B cell (primary cell): ENCODE results near the gene ZNF148. TPM values are rescaled to one million over a fixed set of nuclear protein-coding genes. Genes with fewer than 3 reads are reported as not detected.
"Not testable (repeated sequence)": the region's sequence is repeated elsewhere in the genome, so short reads cannot be mapped to it uniquely, and the experiment has no call there.

Experiments
- ATAC-seq: fragments of 200-7000 bp; cut with Tn5 transposase; one replicate; pipeline ENCODE4 v1.10.0; 2021; ENCODE audit warnings: low read depth, mild to moderate bottlenecking, moderate number of reproducible peaks, moderate library complexity
- CTCF ChIA-PET: fragments of 350-600 bp; sonication (Branson Sonifier 250); formaldehyde crosslinking; loops from one replicate; lab custom pipeline; 2021; ENCODE audit warnings: antibody characterized with exemption, inconsistent platforms; lab: Charles Lee
- POLR2A ChIA-PET: fragments of 350-600 bp; sonication (Branson Sonifier 250); formaldehyde crosslinking; loops from one replicate; lab custom pipeline; 2021; ENCODE audit warnings: antibody characterized with exemption; lab: Charles Lee
- DNase-seq: peaks from one replicate; pipeline ENCODE4 v3.0.0; 2013
- H2AFZ ChIP-seq: 2 replicates; pipeline ENCODE4 v1.6.1; 2012; ENCODE audit warnings: mild to moderate bottlenecking, low read depth, low read length; ENCODE audit not compliant: insufficient read depth, poor library complexity, severe bottlenecking
- H3K27ac ChIP-seq, 2 donors: 1 replicate in 1 of 2; 2 replicates in 1 of 2; pipeline ENCODE4 v1.5.1; 2012 to 2013; ENCODE audit warnings: low read length in 2 of 2, mild to moderate bottlenecking in 2 of 2, moderate library complexity in 1 of 2
- H3K27me3 ChIP-seq, 4 experiments: fragments of 200-600 bp in 1 of 4; sonication (generic) in 1 of 4; replicated peaks in 1 of 4; 1 replicate in 2 of 4; 2 replicates in 2 of 4; pipeline versions ENCODE4 v1.6.1 to v1.7.0; 2013 to 2016; ENCODE audit warnings: low read length in 3 of 4, mild to moderate bottlenecking in 2 of 4, mixed read lengths in 1 of 4, moderate library complexity in 1 of 4; ENCODE audit not compliant: insufficient read depth in 4 of 4, control insufficient read depth in 3 of 4; ENCODE audit errors: control extremely low read depth in 1 of 4
- H3K36me3 ChIP-seq, 2 experiments: replicated peaks in 1 of 2; 1 replicate in 1 of 2; 2 replicates in 1 of 2; pipeline versions ENCODE4 v1.6.1 to v1.7.1; 2013; ENCODE audit warnings: low read length in 1 of 2; ENCODE audit not compliant: insufficient read depth in 2 of 2, control insufficient read depth in 1 of 2; ENCODE audit errors: control extremely low read depth in 1 of 2, extremely low read depth in 1 of 2
- H3K4me1 ChIP-seq, 2 donors: fragments of 200-600 bp in 1 of 2; sonication (generic) in 1 of 2; 1 replicate in 1 of 2; 2 replicates in 1 of 2; pipeline versions ENCODE4 v1.5.1 to v1.6.1; 2013 to 2017; ENCODE audit warnings: low read length in 2 of 2; ENCODE audit not compliant: control insufficient read depth in 2 of 2, insufficient read depth in 2 of 2
- H3K4me2 ChIP-seq: replicated peaks from 2 replicates; pipeline ENCODE3; 2012; ENCODE audit warnings: mild to moderate bottlenecking, low read depth, low read length; ENCODE audit not compliant: poor library complexity, severe bottlenecking
- H3K4me3 ChIP-seq, 5 experiments: fragments of 200-600 bp in 1 of 5; sonication (generic) in 1 of 5; 1 replicate in 3 of 5; 2 replicates in 2 of 5; pipeline versions ENCODE4 v1.5.1 to v1.7.0; 2011 to 2016; ENCODE audit warnings: low read length in 4 of 5, mild to moderate bottlenecking in 4 of 5, low read depth in 2 of 5, control low read depth in 1 of 5, moderate library complexity in 1 of 5; ENCODE audit not compliant: insufficient read depth in 1 of 5; ENCODE audit errors: control extremely low read depth in 1 of 5, extremely low read depth in 1 of 5
- H3K79me2 ChIP-seq: fragments of 200-600 bp; sonication (generic); one replicate; pipeline ENCODE4 v1.6.0; 2016; ENCODE audit warnings: low read length; ENCODE audit not compliant: control insufficient read depth, insufficient read depth
- H3K9ac ChIP-seq: fragments of 200-600 bp; sonication (generic); 2 replicates; pipeline ENCODE4 v1.6.1; 2017; ENCODE audit warnings: mild to moderate bottlenecking, low read length, moderate library complexity
- H3K9me3 ChIP-seq, 3 donors: one replicate each; pipeline versions ENCODE4 v1.6.1 to v1.7.1; 2013; ENCODE audit warnings: low read length in 2 of 3; ENCODE audit not compliant: control insufficient read depth in 2 of 3, insufficient read depth in 1 of 3; ENCODE audit errors: control extremely low read depth in 1 of 3
- H4K20me1 ChIP-seq: 2 replicates; pipeline ENCODE4 v1.6.0; 2012; ENCODE audit warnings: mild to moderate bottlenecking, low read length; ENCODE audit not compliant: insufficient read depth, control insufficient read depth, poor library complexity, severe bottlenecking
- H3K27ac Mint-ChIP-seq: one replicate; pipeline ENCODE4 v1.8.0; 2021; ENCODE audit warnings: mixed read lengths
- H3K27me3 Mint-ChIP-seq: one replicate; pipeline ENCODE4 v1.8.0; 2021; ENCODE audit warnings: mixed read lengths
- H3K4me1 Mint-ChIP-seq: one replicate; pipeline ENCODE4 v1.8.0; 2021; ENCODE audit warnings: mixed read lengths
- H3K4me3 Mint-ChIP-seq: one replicate; pipeline ENCODE4 v1.8.0; 2021; ENCODE audit warnings: mixed read lengths
- H3K9me3 Mint-ChIP-seq: one replicate; pipeline ENCODE4 v1.8.0; 2022; ENCODE audit warnings: mixed read lengths; ENCODE audit not compliant: insufficient read depth
- CTCF ChIP-seq: fragments of 200-600 bp; IDR thresholded peaks from one replicate; pipeline ENCODE4 v1.8.0; 2022; ENCODE audit warnings: antibody characterized with exemption, mild to moderate bottlenecking
- EZH2 ChIP-seq: IDR thresholded peaks from 2 replicates; pipeline ENCODE4 v1.6.1; 2012; ENCODE audit warnings: borderline replicate concordance, low read depth, mild to moderate bottlenecking, moderate library complexity, low read length; ENCODE audit not compliant: insufficient read depth, poor library complexity, severe bottlenecking
- WGBS: methylation state at CpG from one replicate; pipeline ENCODE4 v1.1.5; 2013; ENCODE audit warnings: missing lambda C conversion rate; ENCODE audit not compliant: insufficient coverage; 5-methylcytosine and 5-hydroxymethylcytosine counted together
- intact Hi-C: fragments of 100-400 bp; cut with micrococcal nuclease; formaldehyde crosslinking; loops from one replicate; pipeline ENCODE4 v1.10.0; 2022
- polyA plus RNA-seq: library from polyadenylated mRNA; depleted of rRNA; stranded (reverse); fragments of >200 nt; gene quantifications from 2 replicates; pipeline ENCODE4 v1.2.3, GENCODE V29; 2012
- total RNA-seq, 2 donors: library from RNA; stranded (reverse); fragments of 120-200 nt in 1 of 2; gene quantifications; 1 replicate in 1 of 2; 2 replicates in 1 of 2; pipeline versions ENCODE4 v1.2.3 to v1.2.4, GENCODE V29; 2013 to 2022

ZNF148 gene
- total and polyA plus RNA-seq, 2 donors (not counting 1 experiment from before 2014, with no cell fraction given) = 8.1 to 71.5 TPM

- peaks cover 29 to 38% of the 10 kb centered on the region in 2 donors for H3K4me1 ChIP-seq
- H3K9me3 Mint-ChIP-seq = peaks cover 7% of the 10 kb centered on the region
- H3K27me3 Mint-ChIP-seq = no peaks in the 10 kb centered on the region
- intact Hi-C loops = no loop called here
- no peak for DNase-seq
- H3K79me2 ChIP-seq = peaks cover 99% of the 10 kb centered on the region
- peaks cover 82% of the 10 kb centered on the region for H4K20me1 ChIP-seq
- no peak overlapping the region for H2AFZ ChIP-seq
- H3K9me3 ChIP-seq = peaks cover 6 to 14% (median 6%) of the 10 kb centered on the region in 3 donors
- no peaks in the 10 kb centered on the region for H3K27me3 ChIP-seq
- POLR2A ChIA-PET = no interaction called here
- ATAC-seq = no peak
- peak overlapping the region; percentile 30 for H3K4me3 Mint-ChIP-seq
- peak overlapping the region; percentile 33 for H3K27ac Mint-ChIP-seq
- peak overlapping the region; percentile 3 for H3K4me2 ChIP-seq
- CTCF ChIA-PET = no interaction called here
- peak overlapping the region in 1 of 2 donors; percentile 24 for H3K27ac ChIP-seq
- no peak overlapping the region for H3K4me3 ChIP-seq
- H3K4me1 Mint-ChIP-seq = peaks cover 65% of the 10 kb centered on the region
- peaks cover 1 to 2% of the 10 kb centered on the region in 2 experiments for H3K36me3 ChIP-seq
- no peak overlapping the region for H3K9ac ChIP-seq
- no peak for TF ChIP-seq EZH2
These were observed 25.5 kb downstream of the ZNF148 start for GRCh38 chr3:125349556-125350165.

GRCh38 chr3:125349055-125349454 is 26.1 kb downstream of the ZNF148 start:
- no peaks in the 10 kb centered on the region for H3K27me3 ChIP-seq
- WGBS = no CpG with 5 or more reads among the region's 3 CpGs
- H3K27ac Mint-ChIP-seq = peak overlapping the region; percentile 33

GRCh38 chr3:125343367-125343766 is 31.8 kb downstream of the ZNF148 start:
- POLR2A ChIA-PET, H3K27ac Mint-ChIP-seq, H2AFZ ChIP-seq, H3K27me3 ChIP-seq, H3K27me3 Mint-ChIP-seq, H3K9me3 Mint-ChIP-seq, ATAC-seq, H3K36me3 ChIP-seq, H3K4me2 ChIP-seq, H3K4me3 ChIP-seq, CTCF ChIA-PET, intact Hi-C loops, H3K27ac ChIP-seq, DNase-seq, H3K9ac ChIP-seq, H3K4me1 ChIP-seq, H3K4me3 Mint-ChIP-seq: not testable (repeated sequence)
- Histone ChIP-seq H3K9me3 (peaks cover 9 to 18% (median 18%) of the 10 kb centered on the region in 3 donors), H4K20me1 (peaks cover 70% of the 10 kb centered on the region), H3K79me2 (peaks cover 100% of the 10 kb centered on the region)
- WGBS = 100% methylated on average over 7 of the region's 7 CpGs
- peaks cover 37% of the 10 kb centered on the region for H3K4me1 Mint-ChIP-seq

More at GRCh38 chr3:125349055-125349454, 26.1 kb downstream of the ZNF148 start:
- peak overlapping the region; percentile 32 for H3K4me3 Mint-ChIP-seq
- H3K9ac ChIP-seq = no peak overlapping the region
- H3K4me1 Mint-ChIP-seq = peaks cover 69% of the 10 kb centered on the region
- H3K79me2 ChIP-seq = peaks cover 99% of the 10 kb centered on the region
- DNase-seq (no peak), ATAC-seq (no peak)
- CTCF ChIA-PET = no interaction called here
- no peak for TF ChIP-seq EZH2
- no peak for TF ChIP-seq CTCF
- H3K9me3 ChIP-seq = peaks cover 8 to 18% (median 9%) of the 10 kb centered on the region in 3 donors
- peaks cover 8% of the 10 kb centered on the region for H3K9me3 Mint-ChIP-seq
- no peaks in the 10 kb centered on the region for H3K27me3 Mint-ChIP-seq
- H3K4me2 ChIP-seq = peak overlapping the region; percentile 3
- H3K4me1 ChIP-seq = peaks cover 29 to 38% of the 10 kb centered on the region in 2 donors
- H4K20me1 ChIP-seq = peaks cover 84% of the 10 kb centered on the region
- H3K4me3 ChIP-seq = no peak overlapping the region
- POLR2A ChIA-PET = no interaction called here
- intact Hi-C loops = no loop called here
- peak overlapping the region in 1 of 2 donors; percentile 9 for H3K27ac ChIP-seq
- H2AFZ ChIP-seq = no peak overlapping the region
- peaks cover 2 to 7% of the 10 kb centered on the region in 2 experiments for H3K36me3 ChIP-seq
